ENCODE measurements around the gene VSIG1.
A peak's percentile ranks its signal among the peaks of the same experiment; 100 is the strongest.

The VSIG1 gene

DNA sequence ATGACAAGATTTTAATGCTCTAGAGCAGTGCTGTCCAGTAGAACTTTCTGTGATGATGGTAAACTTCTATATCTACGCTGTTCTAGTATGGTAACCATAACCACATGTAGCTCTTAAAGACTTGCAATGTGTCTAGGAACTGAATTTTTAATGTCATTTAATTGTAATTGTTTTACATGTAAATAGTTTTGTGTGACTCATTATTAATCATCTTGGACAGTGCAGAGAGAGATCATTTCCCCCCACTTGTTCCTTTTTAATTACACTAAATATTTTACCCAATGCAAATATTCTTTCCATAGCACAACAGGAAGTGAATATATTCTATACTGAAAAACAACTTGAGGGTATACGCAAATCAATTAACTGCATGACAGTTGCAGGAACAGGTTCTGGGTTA is 52.5 kb downstream of the VSIG1 start:
- H3K27me3 ChIP-seq (ENCODE audit: control insufficient read depth in 1 of 2, insufficient read depth in 1 of 2, low read length in 2 of 2) = peaks cover 0 to 7% of the 10 kb centered on the region in 2 experiments
- H3K36me3 ChIP-seq (ENCODE audit: control insufficient read depth in 1 of 2, insufficient read depth in 2 of 2, low read depth in 1 of 2, low read length in 2 of 2) = no peaks in the 10 kb centered on the region
- 80% methylated on average over 1 of the region's 2 CpGs for WGBS
- H3K79me1 ChIP-seq (replicated peaks; ENCODE audit: low read length, poor library complexity, severe bottlenecking) = no peaks in the 10 kb centered on the region
- no peak overlapping the region for H4K8ac ChIP-seq (ENCODE audit: low read length)
- H3K4me1 ChIP-seq (ENCODE audit: control insufficient read depth, insufficient read depth, low read depth, low read length) = no peaks in the 10 kb centered on the region
- H2BK120ac ChIP-seq (ENCODE audit: low read depth, low read length) = no peak overlapping the region
- H2BK12ac ChIP-seq (ENCODE audit: low read length in 2 of 2) = no peak overlapping the region
- no peak overlapping the region for H3K23ac ChIP-seq (ENCODE audit: low read length in 2 of 2)
- no peak overlapping the region for H3K9ac ChIP-seq (ENCODE audit: low read length)
- H4K91ac ChIP-seq (ENCODE audit: low read length) = no peak overlapping the region
- no peak overlapping the region for H2AFZ ChIP-seq (ENCODE audit: low read depth, low read length)
- H2AK5ac ChIP-seq (ENCODE audit: low read length, severe bottlenecking) = no peak overlapping the region
- no peak overlapping the region for H3K18ac ChIP-seq (ENCODE audit: low read depth in 1 of 2, low read length in 2 of 2)
- no peak overlapping the region for H3K27ac ChIP-seq (ENCODE audit: low read length, poor library complexity, severe bottlenecking)
- no peak overlapping the region for H2BK15ac ChIP-seq (ENCODE audit: low read depth, poor library complexity, severe bottlenecking)
- H2BK5ac ChIP-seq (ENCODE audit: low read depth, low read length, poor library complexity, severe bottlenecking) = no peak overlapping the region
- no peak overlapping the region for H3K14ac ChIP-seq (ENCODE audit: low read length in 2 of 2)
- no peaks in the 10 kb centered on the region for H3K9me3 ChIP-seq (ENCODE audit: control insufficient read depth, low read length)
- DNase-seq = no peak
- H3K4me3 ChIP-seq (ENCODE audit: insufficient read depth in 1 of 2, low read depth in 1 of 2, low read length in 2 of 2) = no peak overlapping the region
- H3K4me2 ChIP-seq (ENCODE audit: low read length, poor library complexity, severe bottlenecking) = no peak overlapping the region
- H3K4ac ChIP-seq (ENCODE audit: low read depth in 1 of 2, low read length in 2 of 2) = no peak overlapping the region

DNA sequence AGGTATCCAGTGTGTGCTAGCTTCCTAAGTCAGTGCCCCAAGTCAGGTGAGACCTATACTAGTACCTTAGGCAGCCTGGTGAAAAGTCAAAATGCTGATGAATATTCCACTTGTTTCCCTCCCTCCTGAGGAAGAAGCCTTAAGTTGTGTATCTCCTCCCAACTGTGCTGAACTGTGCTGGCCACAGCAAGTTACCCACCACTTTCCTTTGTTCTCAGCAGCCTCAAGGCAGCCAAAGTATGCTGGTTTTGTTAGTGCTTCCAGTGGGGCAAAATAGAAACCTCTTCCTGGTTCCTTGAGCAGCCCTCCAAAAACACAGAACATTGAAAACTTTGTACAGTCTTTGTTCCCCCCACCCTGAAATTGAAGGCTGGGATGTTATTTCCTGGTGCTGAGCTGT is 60.6 kb downstream of the VSIG1 start:
- Histone ChIP-seq H4K8ac (ENCODE audit: low read length) (no peak overlapping the region), H3K4ac (ENCODE audit: low read depth in 1 of 2, low read length in 2 of 2) (no peak overlapping the region), H3K9me3 (ENCODE audit: control insufficient read depth, low read length) (no peaks in the 10 kb centered on the region), H3K27ac (ENCODE audit: low read length, poor library complexity, severe bottlenecking) (no peak overlapping the region), H2BK15ac (ENCODE audit: low read depth, poor library complexity, severe bottlenecking) (no peak overlapping the region), H2BK5ac (ENCODE audit: low read depth, low read length, poor library complexity, severe bottlenecking) (no peak overlapping the region), H2AK5ac (ENCODE audit: low read length, severe bottlenecking) (no peak overlapping the region), H4K91ac (ENCODE audit: low read length) (no peak overlapping the region), H3K9ac (ENCODE audit: low read length) (no peak overlapping the region), H3K27me3 (ENCODE audit: control insufficient read depth in 1 of 2, insufficient read depth in 1 of 2, low read length in 2 of 2) (no peaks in the 10 kb centered on the region), H2BK12ac (ENCODE audit: low read length in 2 of 2) (no peak overlapping the region), H3K4me2 (ENCODE audit: low read length, poor library complexity, severe bottlenecking) (no peak overlapping the region), H3K4me1 (ENCODE audit: control insufficient read depth, insufficient read depth, low read depth, low read length) (no peaks in the 10 kb centered on the region), H3K18ac (ENCODE audit: low read depth in 1 of 2, low read length in 2 of 2) (no peak overlapping the region), H2BK120ac (ENCODE audit: low read depth, low read length) (no peak overlapping the region), H3K79me1 (replicated peaks; ENCODE audit: low read length, poor library complexity, severe bottlenecking) (peaks cover 2% of the 10 kb centered on the region), H3K14ac (ENCODE audit: low read length in 2 of 2) (no peak overlapping the region), H2AFZ (ENCODE audit: low read depth, low read length) (no peak overlapping the region), H3K23ac (ENCODE audit: low read length in 2 of 2) (no peak overlapping the region), H3K4me3 (ENCODE audit: insufficient read depth in 1 of 2, low read depth in 1 of 2, low read length in 2 of 2) (no peak overlapping the region), H3K36me3 (ENCODE audit: control insufficient read depth in 1 of 2, insufficient read depth in 2 of 2, low read depth in 1 of 2, low read length in 2 of 2) (no peaks in the 10 kb centered on the region)
- DNase-seq = no peak

DNA sequence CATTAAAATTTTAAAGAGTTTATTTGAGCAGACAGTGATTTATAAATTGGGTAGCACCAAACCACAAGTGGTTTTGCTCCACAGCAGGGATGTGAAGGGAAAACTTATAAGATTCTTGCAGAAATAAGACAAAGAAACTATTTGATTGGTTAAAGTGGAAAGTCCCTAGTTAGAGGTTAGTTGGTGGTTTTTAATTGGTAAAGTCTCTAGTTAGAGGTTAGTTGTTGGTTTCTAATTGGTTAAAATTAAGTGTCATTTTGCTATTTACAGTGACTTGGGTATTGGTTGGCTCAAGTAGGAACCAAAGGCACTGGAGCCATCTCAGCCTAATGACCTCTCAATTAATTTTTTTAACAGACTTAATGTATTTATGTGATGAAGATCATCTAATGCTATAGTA is 69.7 kb downstream of the VSIG1 start:
- no peak overlapping the region for H3K27ac ChIP-seq (ENCODE audit: low read length, poor library complexity, severe bottlenecking)
- peaks cover 0 to 8% of the 10 kb centered on the region in 2 experiments for H3K27me3 ChIP-seq (ENCODE audit: control insufficient read depth in 1 of 2, insufficient read depth in 1 of 2, low read length in 2 of 2)
- no peak overlapping the region for H2BK15ac ChIP-seq (ENCODE audit: low read depth, poor library complexity, severe bottlenecking)
- H4K91ac ChIP-seq (ENCODE audit: low read length) = no peak overlapping the region
- no peaks in the 10 kb centered on the region for H3K4me1 ChIP-seq (ENCODE audit: control insufficient read depth, insufficient read depth, low read depth, low read length)
- no peak overlapping the region for H3K9ac ChIP-seq (ENCODE audit: low read length)
- no peak overlapping the region for H2AFZ ChIP-seq (ENCODE audit: low read depth, low read length)
- DNase-seq = no peak
- H3K23ac ChIP-seq (ENCODE audit: low read length in 2 of 2) = no peak overlapping the region
- no peak overlapping the region for H3K14ac ChIP-seq (ENCODE audit: low read length in 2 of 2)
- no peak overlapping the region for H3K18ac ChIP-seq (ENCODE audit: low read depth in 1 of 2, low read length in 2 of 2)
- no peak overlapping the region for H4K8ac ChIP-seq (ENCODE audit: low read length)
- H2AK5ac ChIP-seq (ENCODE audit: low read length, severe bottlenecking) = no peak overlapping the region
- H3K9me3 ChIP-seq (ENCODE audit: control insufficient read depth, low read length) = no peaks in the 10 kb centered on the region
- no peak overlapping the region for H3K4ac ChIP-seq (ENCODE audit: low read depth in 1 of 2, low read length in 2 of 2)
- no peak overlapping the region for H2BK12ac ChIP-seq (ENCODE audit: low read length in 2 of 2)
- H3K4me2 ChIP-seq (ENCODE audit: low read length, poor library complexity, severe bottlenecking) = no peak overlapping the region
- H2BK5ac ChIP-seq (ENCODE audit: low read depth, low read length, poor library complexity, severe bottlenecking) = no peak overlapping the region
- H3K79me1 ChIP-seq (replicated peaks; ENCODE audit: low read length, poor library complexity, severe bottlenecking) = no peaks in the 10 kb centered on the region
- no peaks in the 10 kb centered on the region for H3K36me3 ChIP-seq (ENCODE audit: control insufficient read depth in 1 of 2, insufficient read depth in 2 of 2, low read depth in 1 of 2, low read length in 2 of 2)
- no peak overlapping the region for H2BK120ac ChIP-seq (ENCODE audit: low read depth, low read length)
- no peak overlapping the region for H3K4me3 ChIP-seq (ENCODE audit: insufficient read depth in 1 of 2, low read depth in 1 of 2, low read length in 2 of 2)

DNA sequence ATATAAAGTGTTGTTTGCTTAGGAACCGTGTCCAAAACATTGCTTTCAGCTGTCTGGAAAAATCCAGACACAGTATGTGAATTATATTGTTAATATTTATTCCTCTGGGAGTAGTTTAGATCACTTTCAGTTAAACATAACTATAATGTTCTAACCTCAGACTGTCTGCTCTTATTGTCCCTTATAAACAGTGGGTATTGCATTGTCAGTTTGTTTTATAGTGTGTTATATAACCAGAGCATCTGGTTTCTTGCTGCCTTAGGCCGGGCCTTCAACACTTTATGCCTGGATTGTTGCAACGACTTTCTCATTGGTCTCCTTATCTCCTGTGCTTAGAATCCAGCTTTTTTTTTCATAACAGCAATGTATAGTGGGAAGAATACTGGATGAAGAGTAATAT is 73.1 kb downstream of the VSIG1 start:
- Histone ChIP-seq H3K18ac (ENCODE audit: low read depth in 1 of 2, low read length in 2 of 2) (no peak overlapping the region), H2BK5ac (ENCODE audit: low read depth, low read length, poor library complexity, severe bottlenecking) (no peak overlapping the region), H3K36me3 (ENCODE audit: control insufficient read depth in 1 of 2, insufficient read depth in 2 of 2, low read depth in 1 of 2, low read length in 2 of 2) (no peaks in the 10 kb centered on the region), H3K4me3 (ENCODE audit: insufficient read depth in 1 of 2, low read depth in 1 of 2, low read length in 2 of 2) (no peak overlapping the region), H2AFZ (ENCODE audit: low read depth, low read length) (no peak overlapping the region), H3K4me1 (ENCODE audit: control insufficient read depth, insufficient read depth, low read depth, low read length) (peaks cover 2% of the 10 kb centered on the region), H2BK120ac (ENCODE audit: low read depth, low read length) (no peak overlapping the region), H4K91ac (ENCODE audit: low read length) (no peak overlapping the region), H3K14ac (ENCODE audit: low read length in 2 of 2) (no peak overlapping the region), H2AK5ac (ENCODE audit: low read length, severe bottlenecking) (no peak overlapping the region), H3K27ac (ENCODE audit: low read length, poor library complexity, severe bottlenecking) (no peak overlapping the region), H2BK12ac (ENCODE audit: low read length in 2 of 2) (no peak overlapping the region), H3K4me2 (ENCODE audit: low read length, poor library complexity, severe bottlenecking) (no peak overlapping the region), H3K23ac (ENCODE audit: low read length in 2 of 2) (no peak overlapping the region), H3K4ac (ENCODE audit: low read depth in 1 of 2, low read length in 2 of 2) (no peak overlapping the region), H3K79me1 (replicated peaks; ENCODE audit: low read length, poor library complexity, severe bottlenecking) (no peaks in the 10 kb centered on the region), H3K9me3 (ENCODE audit: control insufficient read depth, low read length) (no peaks in the 10 kb centered on the region), H3K9ac (ENCODE audit: low read length) (no peak overlapping the region), H3K27me3 (ENCODE audit: control insufficient read depth in 1 of 2, insufficient read depth in 1 of 2, low read length in 2 of 2) (peaks cover 0 to 18% of the 10 kb centered on the region in 2 experiments), H4K8ac (ENCODE audit: low read length) (no peak overlapping the region), H2BK15ac (ENCODE audit: low read depth, poor library complexity, severe bottlenecking) (no peak overlapping the region)
- DNase-seq = peak; percentile 28
- 28% methylated on average over 2 of the region's 3 CpGs for WGBS

Data from mesenchymal stem cell (in vitro differentiated cells and primary cell).